Mucosa of rectum (tissue), 2 donors: ENCODE data around the gene EFCAB13.
"Not testable (repeated sequence)": the region's sequence is repeated elsewhere in the genome, so short reads cannot be mapped to it uniquely, and the experiment has no call there.

ENCODE experiments used
- H3K27ac ChIP-seq, 2 donors: one replicate each; pipeline ENCODE4 v1.7.0; 2013; ENCODE audit warnings: inconsistent platforms in 2 of 2, low read depth in 2 of 2, low read length in 2 of 2
- H3K27me3 ChIP-seq, 2 donors: one replicate each; pipeline ENCODE4 v1.7.0; 2013; ENCODE audit warnings: low read length in 2 of 2; ENCODE audit not compliant: control insufficient read depth in 2 of 2, insufficient read depth in 2 of 2
- H3K36me3 ChIP-seq, 2 donors: one replicate each; pipeline ENCODE4 v1.7.0; 2013; ENCODE audit warnings: low read length in 2 of 2; ENCODE audit not compliant: control insufficient read depth in 2 of 2, insufficient read depth in 2 of 2
- H3K4me1 ChIP-seq, 2 donors: one replicate each; pipeline ENCODE4 v1.7.0; 2013; ENCODE audit warnings: low read length in 2 of 2, mild to moderate bottlenecking in 1 of 2; ENCODE audit not compliant: control insufficient read depth in 2 of 2, insufficient read depth in 2 of 2
- H3K4me3 ChIP-seq, 2 donors: one replicate each; pipeline ENCODE4 v1.7.0; 2013; ENCODE audit warnings: low read length in 2 of 2
- H3K9ac ChIP-seq, 2 donors: one replicate each; pipeline ENCODE4 v1.7.0; 2013; ENCODE audit warnings: low read length in 2 of 2, low read depth in 1 of 2, mild to moderate bottlenecking in 1 of 2
- H3K9me3 ChIP-seq, 2 donors: one replicate each; pipeline ENCODE4 v1.7.0; 2013; ENCODE audit warnings: low read length in 2 of 2; ENCODE audit not compliant: control insufficient read depth in 2 of 2
- donor health status: healthy.
- donor health status: Normal muscosa, but diverticular disease.

EFCAB13 gene

DNA sequence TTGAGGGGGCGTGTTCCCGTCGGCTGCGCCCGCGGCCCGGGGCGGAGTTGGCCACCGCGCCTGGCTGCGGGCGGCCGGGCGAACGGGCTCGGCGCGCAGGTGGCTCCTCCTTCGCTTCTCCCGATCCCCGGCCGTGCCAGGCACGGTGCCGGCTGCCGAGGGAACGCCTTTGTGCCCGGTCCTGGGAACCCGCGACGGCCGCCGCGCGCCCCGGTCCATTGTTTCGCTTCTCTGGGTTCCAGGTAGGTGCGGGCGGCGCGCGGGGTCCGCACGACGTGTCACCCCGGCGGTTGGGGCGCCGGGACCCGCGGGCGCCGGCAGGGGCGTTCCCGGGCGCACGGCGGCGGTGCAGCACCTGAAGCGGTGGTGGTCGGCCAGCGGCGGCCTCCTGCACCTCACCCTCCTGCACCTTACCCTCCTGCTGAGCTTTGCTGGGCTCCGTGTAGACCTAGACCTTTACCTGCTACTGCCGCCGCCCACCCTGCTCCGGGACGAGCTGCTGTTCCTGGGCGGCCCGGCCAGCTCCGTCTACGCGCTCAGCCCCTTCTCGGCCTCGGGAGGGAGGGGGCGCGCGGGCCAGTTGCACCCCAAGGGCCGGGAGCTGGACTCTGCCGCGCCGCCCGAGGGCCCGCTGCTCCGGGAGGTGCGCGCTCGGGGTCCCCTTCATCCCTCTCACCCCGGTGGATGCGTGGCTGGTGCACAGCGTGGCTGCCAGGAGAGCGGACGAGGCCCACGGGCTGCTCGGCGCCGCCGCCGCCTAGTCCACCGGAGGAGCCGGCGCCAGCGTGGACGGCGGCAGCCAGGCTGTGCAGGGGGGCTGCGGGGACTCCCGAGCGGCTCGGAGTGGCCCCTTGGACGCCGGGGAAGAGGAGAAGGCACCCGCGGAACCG is 99.9 kb downstream of the EFCAB13 start:
- peak overlapping the region in 1 of 2 donors; percentile 32 for H3K27ac ChIP-seq
- no peaks in the 10 kb centered on the region for H3K9me3 ChIP-seq
- peaks cover 0 to 4% of the 10 kb centered on the region in 2 donors for H3K4me1 ChIP-seq
- no peaks in the 10 kb centered on the region for H3K27me3 ChIP-seq
- no peaks in the 10 kb centered on the region for H3K36me3 ChIP-seq
- H3K9ac ChIP-seq = peak overlapping the region; percentile 14 to 67
- peak overlapping the region; percentile 65 to 72 for H3K4me3 ChIP-seq

- H3K4me3 ChIP-seq, H3K36me3 ChIP-seq, H3K9ac ChIP-seq, H3K9me3 ChIP-seq, H3K27me3 ChIP-seq, H3K4me1 ChIP-seq, H3K27ac ChIP-seq: not testable (repeated sequence)
Observed at GRCh38 chr17:47425233-47425632, 101.5 kb downstream of the EFCAB13 start.

- not testable (repeated sequence) for H3K27me3 ChIP-seq, H3K4me1 ChIP-seq
Observed at GRCh38 chr17:47425887-47426635, 102.3 kb downstream of the EFCAB13 start.

GRCh38 chr17:47427985-47428384 is 104.2 kb downstream of the EFCAB13 start:
- H3K4me3 ChIP-seq = no peak overlapping the region
- H3K27me3 ChIP-seq = no peaks in the 10 kb centered on the region
- no peaks in the 10 kb centered on the region for H3K9me3 ChIP-seq
- no peaks in the 10 kb centered on the region for H3K36me3 ChIP-seq
- H3K9ac ChIP-seq = no peak overlapping the region
- peaks cover 0 to 4% of the 10 kb centered on the region in 2 donors for H3K4me1 ChIP-seq
- H3K27ac ChIP-seq = no peak overlapping the region

More at GRCh38 chr17:47425887-47426635, 102.3 kb downstream of the EFCAB13 start:
- H3K4me3 ChIP-seq, H3K27ac ChIP-seq, H3K36me3 ChIP-seq, H3K9me3 ChIP-seq, H3K9ac ChIP-seq: not testable (repeated sequence)

GRCh38 chr17:47432240-47432639 is 108.5 kb downstream of the EFCAB13 start:
- H3K9ac ChIP-seq, H3K27ac ChIP-seq, H3K4me1 ChIP-seq, H3K36me3 ChIP-seq, H3K9me3 ChIP-seq, H3K27me3 ChIP-seq, H3K4me3 ChIP-seq: not testable (repeated sequence)

DNA sequence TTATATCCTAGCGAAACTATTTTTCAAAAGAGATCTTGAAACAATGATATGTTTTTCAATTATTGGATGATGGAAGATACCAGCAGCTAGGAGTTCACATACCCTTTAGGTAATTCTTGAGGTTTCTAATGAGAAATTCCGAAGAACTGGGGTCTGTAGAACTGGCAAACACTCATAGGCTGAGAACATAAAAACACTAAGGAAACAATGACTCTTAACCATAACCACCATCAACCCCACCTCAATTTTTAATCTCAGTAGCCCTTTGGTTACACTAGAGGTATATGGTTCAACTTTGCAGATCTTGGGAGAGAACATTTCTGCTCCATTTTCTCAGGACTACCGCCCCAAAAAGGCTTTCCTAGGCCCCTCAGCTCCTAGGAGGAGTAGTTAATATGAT is 141.4 kb downstream of the EFCAB13 start:
- Histone ChIP-seq H3K27ac (no peak overlapping the region), H3K27me3 (no peaks in the 10 kb centered on the region), H3K4me3 (no peak overlapping the region), H3K4me1 (no peaks in the 10 kb centered on the region), H3K9ac (no peak overlapping the region), H3K9me3 (no peaks in the 10 kb centered on the region), H3K36me3 (no peaks in the 10 kb centered on the region)

- H3K27ac ChIP-seq, H3K4me3 ChIP-seq, H3K4me1 ChIP-seq, H3K27me3 ChIP-seq, H3K36me3 ChIP-seq, H3K9me3 ChIP-seq, H3K9ac ChIP-seq: not testable (repeated sequence)
Observed at GRCh38 chr17:47466976-47467375, 143.2 kb downstream of the EFCAB13 start.

GRCh38 chr17:47470836-47471235 is 147.1 kb downstream of the EFCAB13 start:
- no peaks in the 10 kb centered on the region for H3K4me1 ChIP-seq
- H3K9ac ChIP-seq = no peak overlapping the region
- no peaks in the 10 kb centered on the region for H3K27me3 ChIP-seq
- H3K4me3 ChIP-seq = no peak overlapping the region
- no peaks in the 10 kb centered on the region for H3K9me3 ChIP-seq
- H3K36me3 ChIP-seq = peaks cover 0 to 3% of the 10 kb centered on the region in 2 donors
- H3K27ac ChIP-seq = no peak overlapping the region

- not testable (repeated sequence) for H3K27me3 ChIP-seq, H3K36me3 ChIP-seq, H3K4me1 ChIP-seq, H3K9ac ChIP-seq, H3K27ac ChIP-seq, H3K4me3 ChIP-seq, H3K9me3 ChIP-seq
Observed at GRCh38 chr17:47472073-47472472, 148.3 kb downstream of the EFCAB13 start.
